Fibroblast of skin of abdomen (primary cell): ENCODE results near the gene SCN8A.

Experiments used
- DNase-seq: peaks from one replicate; pipeline ENCODE4 v3.0.0-alpha.2; 2013

SCN8A gene

DNA sequence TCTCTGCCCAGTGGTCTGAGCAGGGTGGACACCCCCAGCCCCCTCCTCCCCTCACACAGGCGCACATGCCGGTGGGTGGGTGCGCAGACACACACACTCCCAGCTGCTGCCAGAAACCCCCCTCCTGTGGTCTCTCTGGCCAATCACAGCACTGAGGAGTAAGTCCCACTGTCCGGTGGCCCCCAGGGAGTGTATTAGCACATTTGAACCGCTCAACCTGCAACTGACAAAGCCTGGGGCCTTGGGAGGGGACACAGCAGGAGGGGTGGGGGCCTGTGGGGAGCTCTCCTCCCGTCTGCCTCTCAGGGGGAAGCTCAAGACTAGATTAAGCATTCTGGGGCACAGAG, 245.8 kb downstream of the SCN8A start:
- DNase-seq: no peak

GRCh38 chr12:51837286-51837685, 246.3 kb downstream of the SCN8A start:
- DNase-seq: no peak

DNA sequence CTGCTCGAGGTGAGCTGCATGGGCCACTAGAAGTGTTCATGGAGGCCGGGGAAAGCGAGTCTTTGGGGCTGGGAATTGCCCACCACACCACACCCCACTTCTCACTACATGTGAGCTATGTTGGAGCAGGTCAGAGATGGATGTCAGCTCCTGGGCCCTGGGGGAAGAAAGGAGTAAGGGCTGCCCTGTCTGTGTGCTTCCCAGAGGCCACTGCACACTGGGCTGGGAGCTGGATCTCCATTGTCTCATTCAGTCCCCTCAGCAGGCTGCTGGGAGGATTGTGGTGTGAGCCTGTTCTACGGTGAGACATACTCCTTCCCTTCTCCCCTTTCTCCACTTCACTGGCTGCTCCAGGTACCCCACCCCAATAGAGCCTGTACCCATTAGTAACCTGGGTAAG, 247.0 kb downstream of the SCN8A start:
- no peak for DNase-seq

DNA sequence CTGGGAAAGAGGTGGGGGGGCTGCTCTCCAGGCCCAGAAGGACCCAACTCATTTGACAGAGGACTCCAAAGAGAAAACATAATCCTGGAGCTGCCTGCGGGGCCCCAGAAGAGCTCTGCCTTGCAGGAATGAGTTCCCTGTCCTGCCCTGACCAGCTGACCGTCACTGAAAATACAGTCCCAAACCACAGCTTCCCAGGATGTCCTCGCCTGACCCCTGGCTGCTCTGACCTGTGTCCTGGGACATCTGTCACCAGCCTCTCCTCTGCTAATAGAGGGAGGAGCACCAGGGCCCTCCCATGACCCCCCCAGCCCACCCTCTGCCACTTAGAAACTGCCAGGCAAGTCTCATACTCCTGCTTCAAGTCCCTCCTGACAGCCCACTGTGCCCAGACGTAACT, 247.7 kb downstream of the SCN8A start:
- DNase-seq: no peak

GRCh38 chr12:51839310-51839947, 248.4 kb downstream of the SCN8A start:
- DNase-seq: no peak

DNA sequence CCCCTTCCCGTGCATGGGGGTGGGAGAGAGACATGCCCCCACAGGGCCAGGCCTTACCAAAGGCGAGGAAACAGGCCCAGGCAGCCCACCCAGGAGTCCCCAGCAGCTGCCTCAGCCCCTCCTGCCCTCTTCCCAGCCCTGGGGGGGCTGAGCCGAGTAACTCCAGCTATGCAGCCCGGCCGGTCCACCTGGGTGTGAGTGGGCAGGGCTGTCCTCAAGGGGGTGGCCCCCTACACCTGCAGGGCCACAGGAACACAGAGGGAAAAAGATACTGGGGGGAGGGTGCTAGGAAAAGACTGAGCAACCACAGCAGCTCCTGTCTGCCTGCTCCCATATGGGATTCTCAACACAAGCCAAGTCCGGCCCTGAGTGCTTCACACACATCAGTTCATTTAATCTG, 249.9 kb downstream of the SCN8A start:
- DNase-seq: no peak

- no peak for DNase-seq
Measured at GRCh38 chr12:51841727-51842126, 250.7 kb downstream of the SCN8A start.

DNA sequence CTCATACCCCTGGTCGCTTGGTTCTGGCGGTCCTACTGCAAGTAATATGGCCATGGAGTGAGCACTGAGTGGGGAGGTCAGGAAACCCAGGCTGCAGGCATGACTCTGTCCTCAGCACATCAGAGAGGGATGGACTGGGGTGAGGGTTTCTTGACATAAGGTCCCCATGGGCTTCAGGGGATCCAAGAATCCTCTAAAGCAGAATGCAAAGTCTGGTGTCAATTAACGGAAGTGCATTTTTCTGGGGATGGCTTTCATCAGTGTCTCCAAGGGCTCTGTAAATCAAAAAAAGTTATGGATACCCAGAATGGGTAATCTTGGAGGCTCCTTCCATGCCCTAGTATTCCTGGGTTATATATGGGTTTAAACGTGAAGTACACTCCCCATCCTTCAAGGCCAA, 253.8 kb downstream of the SCN8A start:
- no peak for DNase-seq

DNA sequence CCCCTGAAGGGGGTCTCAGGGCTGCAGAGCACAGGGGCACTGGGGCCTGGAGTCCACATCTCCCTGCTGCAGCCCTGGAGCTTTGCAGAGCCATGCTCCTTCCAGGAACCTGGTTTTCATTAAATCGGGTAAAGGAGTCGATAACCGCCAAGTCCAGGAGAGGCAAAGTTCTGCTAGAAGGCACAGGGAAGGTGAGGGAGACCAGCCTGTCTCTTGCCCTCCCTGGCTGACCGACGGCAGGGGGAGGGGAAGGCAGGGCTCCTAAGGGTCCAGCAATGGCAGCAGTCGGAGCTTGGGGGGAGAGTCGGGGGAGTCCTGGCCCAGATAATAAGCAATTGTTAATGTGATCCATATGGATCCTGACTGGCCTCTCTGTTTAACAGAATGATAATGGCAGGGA, 254.4 kb downstream of the SCN8A start:
- DNase-seq: no peak

- no peak for DNase-seq
Measured at GRCh38 chr12:51846271-51846691, 255.2 kb downstream of the SCN8A start.

DNA sequence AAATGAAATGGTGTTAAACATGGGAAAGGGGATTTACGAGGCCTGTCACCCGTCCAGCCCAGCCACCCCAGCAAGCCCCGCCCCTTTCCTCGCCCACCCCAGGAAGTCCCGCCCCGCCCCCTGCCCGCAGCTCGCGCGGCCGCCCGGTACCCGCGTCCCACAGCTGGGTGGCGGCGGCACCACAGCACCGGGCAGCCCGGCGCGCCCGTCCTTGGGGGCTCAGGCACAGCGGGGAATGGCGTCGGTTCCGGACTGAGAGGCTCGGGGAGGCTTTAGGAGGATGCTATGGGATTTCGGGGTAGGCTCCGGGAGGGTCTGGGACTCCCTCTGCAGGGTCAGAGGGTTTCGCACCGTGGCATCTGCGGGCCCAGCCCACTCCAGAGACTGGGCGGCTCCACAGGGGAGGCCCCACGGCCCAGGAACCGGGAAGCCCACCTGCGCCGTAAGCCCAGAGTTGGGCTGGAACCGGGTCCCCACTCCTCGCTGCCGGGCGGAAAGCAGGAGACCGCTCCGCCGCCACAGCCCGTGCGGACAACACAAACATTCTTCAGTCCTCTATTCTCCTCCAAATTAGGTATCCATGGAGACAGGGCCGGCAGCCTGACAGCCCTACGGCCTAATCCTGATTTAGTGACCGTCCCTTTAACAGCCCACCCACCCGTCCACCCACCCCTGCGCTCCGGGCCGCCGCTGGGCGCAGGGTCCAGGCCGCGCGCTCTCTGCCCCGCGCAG, 256.0 kb downstream of the SCN8A start:
- no peak for DNase-seq

GRCh38 chr12:51847643-51848325, 256.8 kb downstream of the SCN8A start:
- no peak for DNase-seq

DNA sequence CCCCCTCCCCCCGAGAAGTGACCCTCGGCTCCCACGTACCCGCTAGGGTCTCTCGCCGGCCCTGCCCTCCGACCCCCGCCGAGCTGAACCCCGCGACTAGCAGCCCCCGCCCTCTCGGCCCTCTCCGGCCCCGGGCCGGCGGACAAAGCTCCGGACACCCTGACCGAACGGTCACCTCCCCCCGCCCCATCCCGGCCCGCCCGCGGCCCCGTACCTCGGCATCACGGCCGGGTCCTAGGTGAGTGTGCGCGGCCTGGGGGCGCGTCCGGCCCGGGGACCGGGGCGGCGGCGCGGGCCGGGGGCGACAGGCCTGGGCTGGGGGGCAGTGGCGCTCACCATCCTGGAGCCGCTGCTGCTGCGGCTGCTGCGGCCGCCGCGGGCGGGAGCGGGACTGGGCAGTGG, 257.3 kb downstream of the SCN8A start, which contains the start of gene FIGNL2:
TSS of gene FIGNL2 (minus strand) at position 393 of the 402 bp plus-strand sequence. CDS start 26,305 bp downstream, outside the sequence.
- DNase-seq: no peak

DNA sequence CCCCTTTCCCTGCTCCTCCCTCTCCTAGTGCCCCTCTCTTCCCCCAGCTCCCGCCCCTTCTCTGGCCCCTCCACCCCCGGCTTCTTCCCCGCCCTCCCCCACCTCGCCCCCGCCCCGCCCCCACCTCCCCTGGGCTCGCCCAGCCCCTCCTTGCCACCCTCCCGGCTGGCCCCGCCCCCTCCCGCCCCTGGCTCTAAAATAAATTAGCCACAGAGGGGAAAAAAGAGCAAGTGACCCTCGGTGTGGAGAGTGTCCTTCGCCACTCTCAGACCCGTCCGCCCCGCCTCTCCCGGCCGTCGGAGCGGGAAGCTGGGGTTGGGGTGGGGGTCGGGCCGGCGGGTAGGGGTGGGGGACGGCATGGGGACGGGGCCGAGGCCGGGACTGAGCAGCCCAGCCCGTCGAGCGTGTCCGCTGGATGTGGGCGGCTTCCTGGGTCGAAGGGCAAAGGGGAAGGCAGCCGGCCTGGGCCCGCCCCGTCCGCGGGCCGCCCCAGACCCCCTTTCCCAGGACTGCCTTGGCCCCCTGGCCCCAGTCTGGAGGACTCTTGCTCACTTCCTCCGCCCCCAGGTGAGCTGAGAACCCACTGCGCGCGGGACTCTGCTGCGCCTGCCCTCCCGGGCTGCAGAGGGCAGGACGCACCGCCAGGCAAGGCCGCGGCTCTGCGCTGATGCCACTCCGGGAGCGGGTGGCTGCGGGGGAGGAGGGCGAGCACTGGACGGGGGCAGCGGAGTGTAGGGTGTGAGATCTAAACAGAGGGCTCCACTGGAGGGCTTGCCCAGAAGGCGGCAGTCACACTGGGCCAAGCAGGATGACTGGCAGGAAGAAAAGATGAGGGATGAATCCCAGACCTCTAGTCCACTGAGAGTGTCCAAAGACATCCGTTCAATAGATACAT, 258.1 kb downstream of the SCN8A start:
- no peak for DNase-seq

DNA sequence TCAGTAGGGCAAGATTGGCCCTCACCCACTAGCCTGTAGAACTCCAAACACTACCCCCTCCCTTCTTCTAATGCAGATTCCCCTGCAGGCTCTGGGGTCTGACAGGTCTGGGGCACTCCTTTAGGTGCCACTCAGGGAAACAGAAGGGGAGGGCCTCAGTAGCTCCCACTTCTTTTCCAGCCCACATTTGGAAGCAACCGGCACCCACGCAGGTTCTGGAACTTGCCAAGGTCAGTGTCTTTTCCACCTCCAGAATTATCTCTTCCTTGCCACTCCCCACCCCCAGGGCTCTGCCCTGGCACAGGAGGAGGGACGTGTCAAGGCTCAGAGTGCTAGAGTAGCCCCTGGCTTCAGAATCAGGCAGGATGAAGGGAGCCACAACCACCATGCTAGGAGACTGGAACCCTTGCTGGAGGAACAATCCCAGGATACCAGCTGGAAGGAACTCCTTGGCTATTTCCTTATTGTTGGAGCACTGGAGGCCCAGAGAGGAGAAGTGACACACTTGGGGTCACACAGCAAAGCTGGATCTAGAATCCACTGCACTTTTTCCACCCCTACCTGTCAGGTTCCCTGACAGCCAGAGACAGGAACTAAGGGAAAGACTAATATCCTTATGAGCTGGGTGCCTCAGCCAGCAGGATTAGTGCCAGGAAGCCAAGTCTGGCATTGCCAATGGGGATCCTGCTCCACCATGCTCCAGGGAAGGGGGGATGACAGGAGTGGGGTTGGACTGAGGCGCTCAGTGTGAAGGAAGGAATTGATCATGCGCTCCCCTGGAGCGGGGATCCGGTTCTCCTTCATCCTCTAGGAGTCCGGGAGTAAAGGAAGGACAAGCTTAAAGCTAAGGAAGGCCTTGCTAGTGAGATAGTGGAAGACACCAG, 259.3 kb downstream of the SCN8A start:
- no peak for DNase-seq

DNA sequence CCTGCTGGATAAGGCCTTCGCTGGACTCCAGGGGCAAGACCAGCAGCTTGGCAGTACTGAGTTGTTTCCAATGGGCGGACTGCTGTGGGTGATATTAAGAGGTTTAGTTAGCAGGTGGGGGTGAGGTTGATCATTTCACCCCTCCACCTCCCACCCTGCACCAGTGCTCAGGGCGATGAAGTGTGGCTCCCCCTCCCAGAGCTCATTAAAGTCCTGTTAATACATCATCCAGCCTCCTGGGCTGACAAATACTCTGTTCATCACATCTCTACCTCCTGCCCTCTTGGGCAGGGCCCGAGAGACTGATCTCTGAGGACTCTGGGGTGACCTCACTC, 259.9 kb downstream of the SCN8A start:
- no peak for DNase-seq

DNA sequence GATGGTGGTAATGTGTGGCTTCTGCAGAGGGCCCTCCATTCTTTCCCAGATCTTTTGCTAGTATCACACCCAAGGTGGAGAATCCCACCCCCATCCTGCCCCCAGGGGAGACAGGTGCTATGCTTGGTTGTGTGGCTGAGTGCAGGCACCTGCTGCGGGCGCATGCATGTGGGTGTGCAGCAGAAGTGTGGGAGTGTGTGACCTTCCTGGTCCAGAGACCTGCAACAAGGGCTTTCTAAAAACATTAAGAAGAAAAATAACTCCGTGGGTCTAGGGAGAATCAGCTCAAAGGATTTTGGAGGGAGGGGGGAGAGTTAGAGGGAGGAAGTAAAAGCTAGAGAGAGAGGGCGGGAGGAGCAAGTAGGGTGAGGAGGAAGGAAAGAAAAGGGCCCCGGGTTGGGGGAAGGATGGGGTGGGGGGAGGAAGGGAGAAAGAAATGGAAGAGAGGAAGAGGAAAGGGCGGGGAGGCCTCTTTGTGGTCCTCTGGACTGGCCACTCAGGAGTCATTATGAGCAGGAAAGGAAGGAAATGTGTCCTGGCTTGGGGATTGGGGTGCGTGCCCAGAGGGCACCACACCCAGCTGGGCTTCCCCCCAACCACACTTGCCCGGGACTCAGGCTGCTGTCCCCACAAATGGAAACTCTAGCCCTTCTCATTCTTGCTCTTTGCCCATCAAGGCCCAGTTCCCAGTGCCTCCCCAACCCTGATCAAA, 260.5 kb downstream of the SCN8A start:
- no peak for DNase-seq

DNA sequence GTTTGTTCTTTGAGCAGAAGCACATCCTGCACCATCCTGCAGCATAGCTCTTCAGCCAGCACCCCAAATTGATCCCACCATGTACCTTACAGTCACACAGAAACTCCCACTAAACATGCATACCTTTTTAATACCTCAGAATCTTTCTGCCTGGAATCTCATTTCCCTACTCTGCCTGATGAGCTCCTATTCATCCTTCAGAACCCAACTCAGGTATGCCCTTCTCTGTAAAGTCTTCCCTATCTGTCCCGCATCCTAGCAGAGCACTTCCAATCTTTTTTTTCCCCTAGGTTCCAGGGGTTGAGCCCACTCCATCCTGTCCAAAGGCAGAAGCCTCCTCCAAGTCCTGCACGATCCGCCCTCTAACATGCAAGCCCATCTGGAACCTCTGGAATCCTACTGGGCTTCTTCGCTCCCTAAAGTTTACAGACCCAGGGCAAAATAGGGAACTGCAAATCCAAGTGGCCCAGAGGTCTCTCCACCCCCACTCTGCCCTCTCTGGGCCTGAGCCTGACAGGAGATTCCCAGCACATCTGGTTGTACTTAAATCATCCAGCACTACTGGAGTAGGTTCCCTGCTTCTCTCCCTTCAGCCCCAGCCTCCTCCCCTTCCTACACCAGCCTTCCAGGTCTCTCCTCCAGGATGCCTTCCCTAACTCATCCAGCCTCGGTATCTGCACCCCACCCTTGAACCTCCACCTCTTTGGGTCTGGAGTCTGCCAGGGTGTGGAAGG, 261.5 kb downstream of the SCN8A start:
- DNase-seq: peak; percentile 29

GRCh38 chr12:51855586-51856428, 264.8 kb downstream of the SCN8A start:
- peak; percentile 66 for DNase-seq

DNA sequence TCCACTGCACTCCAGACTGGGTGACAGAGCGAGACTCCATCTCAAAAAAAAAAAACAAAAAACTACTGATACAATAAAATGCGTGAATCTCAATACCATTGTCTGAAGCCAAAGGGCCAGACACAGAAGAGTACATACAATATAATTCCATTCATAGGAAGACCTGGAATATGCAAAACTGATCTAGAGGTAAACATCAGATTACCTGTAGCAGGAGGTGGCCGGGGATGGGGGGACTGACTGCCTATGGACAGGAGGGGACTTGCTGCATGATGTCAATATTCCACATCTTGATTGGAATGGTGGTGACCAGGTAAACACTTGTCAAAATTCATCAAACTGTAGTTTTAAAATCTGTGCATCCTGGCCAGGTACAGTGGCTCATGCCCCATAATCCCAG, 270.0 kb downstream of the SCN8A start:
- no peak for DNase-seq
